Trophoblast cell (in vitro differentiated cells and primary cell): ENCODE results near the gene NKX2-1.
A peak's percentile ranks its signal among the peaks of the same experiment; 100 is the strongest.

Experiments
- DNase-seq, 2 donors: peaks; one replicate each; pipeline ENCODE4 v3.0.0-alpha.2; 2016
- H2AFZ ChIP-seq: 2 replicates; pipeline ENCODE4 v1.6.1; 2013; ENCODE audit warnings: low read length, moderate library complexity, mild to moderate bottlenecking; ENCODE audit not compliant: insufficient read depth, poor library complexity
- H2AK5ac ChIP-seq: 2 replicates; pipeline ENCODE4 v1.6.1; 2013; ENCODE audit warnings: mild to moderate bottlenecking, low read length
- H2BK120ac ChIP-seq: 2 replicates; pipeline ENCODE4 v1.6.1; 2013; ENCODE audit warnings: low read length, mild to moderate bottlenecking, moderate library complexity; ENCODE audit not compliant: insufficient read depth, poor library complexity
- H2BK12ac ChIP-seq: 2 replicates; pipeline ENCODE4 v1.6.1; 2013; ENCODE audit warnings: mild to moderate bottlenecking, low read length, moderate library complexity
- H2BK5ac ChIP-seq: 2 replicates; pipeline ENCODE4 v1.6.1; 2013; ENCODE audit warnings: low read length, low read depth, moderate library complexity, mild to moderate bottlenecking; ENCODE audit not compliant: poor library complexity
- H3K14ac ChIP-seq: 2 replicates; pipeline ENCODE4 v1.6.1; 2013; ENCODE audit warnings: mild to moderate bottlenecking, low read length
- H3K18ac ChIP-seq: 2 replicates; pipeline ENCODE4 v1.6.1; 2013; ENCODE audit warnings: mild to moderate bottlenecking, low read length
- H3K23ac ChIP-seq: 2 replicates; pipeline ENCODE4 v1.6.1; 2013; ENCODE audit warnings: low read length
- H3K27ac ChIP-seq: 2 replicates; pipeline ENCODE4 v1.5.1; 2013; ENCODE audit warnings: low read depth, mild to moderate bottlenecking, inconsistent platforms, low read length, moderate library complexity
- H3K27me3 ChIP-seq: 2 replicates; pipeline ENCODE4 v1.6.1; 2013; ENCODE audit warnings: inconsistent platforms, mild to moderate bottlenecking, low read length, moderate library complexity; ENCODE audit not compliant: insufficient read depth
- H3K36me3 ChIP-seq, 2 experiments: 1 replicate in 1 of 2; 2 replicates in 1 of 2; pipeline ENCODE4 v1.6.1; 2013; ENCODE audit warnings: low read length in 2 of 2, mild to moderate bottlenecking in 2 of 2, moderate library complexity in 1 of 2; ENCODE audit not compliant: insufficient read depth in 2 of 2, control insufficient read depth in 1 of 2
- H3K4ac ChIP-seq: 2 replicates; pipeline ENCODE4 v1.6.1; 2013; ENCODE audit warnings: low read depth, mild to moderate bottlenecking, low read length, moderate library complexity
- H3K4me1 ChIP-seq, 2 experiments: 1 replicate in 1 of 2; 2 replicates in 1 of 2; pipeline ENCODE4 v1.6.1; 2013; ENCODE audit warnings: low read length in 2 of 2, mild to moderate bottlenecking in 2 of 2, moderate library complexity in 1 of 2; ENCODE audit not compliant: insufficient read depth in 2 of 2, control insufficient read depth in 1 of 2
- H3K4me2 ChIP-seq: 2 replicates; pipeline ENCODE4 v1.6.1; 2013; ENCODE audit warnings: inconsistent platforms, mild to moderate bottlenecking, low read length, moderate library complexity
- H3K4me3 ChIP-seq: 2 replicates; pipeline ENCODE4 v1.5.1; 2013; ENCODE audit warnings: mild to moderate bottlenecking, low read depth, low read length, inconsistent platforms
- H3K79me1 ChIP-seq: one replicate; pipeline ENCODE4 v1.6.1; 2013; ENCODE audit warnings: low read length
- H3K79me2 ChIP-seq: 2 replicates; pipeline ENCODE4 v1.6.1; 2013; ENCODE audit warnings: low read length, mild to moderate bottlenecking; ENCODE audit not compliant: control insufficient read depth, insufficient read depth, poor library complexity
- H3K9ac ChIP-seq: 2 replicates; pipeline ENCODE4 v1.6.1; 2013; ENCODE audit warnings: mild to moderate bottlenecking, low read length
- H3K9me3 ChIP-seq: 2 replicates; pipeline ENCODE4 v1.6.1; 2013; ENCODE audit warnings: low read depth, mild to moderate bottlenecking, control low read depth, inconsistent platforms, low read length; ENCODE audit not compliant: insufficient read depth
- H4K12ac ChIP-seq: 2 replicates; pipeline ENCODE4 v1.6.1; 2013; ENCODE audit warnings: low read depth, mild to moderate bottlenecking, low read length, moderate library complexity
- H4K8ac ChIP-seq: 2 replicates; pipeline ENCODE4 v1.6.1; 2013; ENCODE audit warnings: low read depth, mild to moderate bottlenecking, low read length, moderate library complexity
- H4K91ac ChIP-seq: one replicate; pipeline ENCODE4 v1.6.1; 2013; ENCODE audit warnings: low read depth, mild to moderate bottlenecking, low read length, moderate library complexity
- WGBS: extraction: QIAGEN DNeasy Blood & Tissue Kit; methylation state at CpG from one replicate; pipeline ENCODE4 v1.1.7; 2013; ENCODE audit warnings: missing lambda C conversion rate; ENCODE audit not compliant: insufficient read length, insufficient coverage; ENCODE audit errors: extremely low coverage; 5-methylcytosine and 5-hydroxymethylcytosine counted together

NKX2-1 gene

GRCh38 chr14:36505892-36506731, 13.9 kb downstream of the NKX2-1 start:
- Histone ChIP-seq H3K4ac (no peak overlapping the region), H3K18ac (no peak overlapping the region), H3K27ac (no peak overlapping the region), H3K79me1 (no peaks in the 10 kb centered on the region), H3K36me3 (no peaks in the 10 kb centered on the region), H2BK120ac (no peak overlapping the region), H3K9ac (no peak overlapping the region), H4K91ac (no peak overlapping the region), H3K4me1 (no peaks in the 10 kb centered on the region), H2BK12ac (no peak overlapping the region), H2BK5ac (no peak overlapping the region), H3K79me2 (no peaks in the 10 kb centered on the region), H3K14ac (no peak overlapping the region), H3K4me2 (no peak overlapping the region), H3K4me3 (no peak overlapping the region), H3K23ac (no peak overlapping the region), H3K9me3 (peaks cover 2% of the 10 kb centered on the region), H3K27me3 (peaks cover 76% of the 10 kb centered on the region), H2AFZ (no peak overlapping the region), H4K12ac (no peak overlapping the region), H4K8ac (no peak overlapping the region), H2AK5ac (no peak overlapping the region)
- no peak for DNase-seq
- no CpG with 5 or more reads among the region's 35 CpGs for WGBS

DNA sequence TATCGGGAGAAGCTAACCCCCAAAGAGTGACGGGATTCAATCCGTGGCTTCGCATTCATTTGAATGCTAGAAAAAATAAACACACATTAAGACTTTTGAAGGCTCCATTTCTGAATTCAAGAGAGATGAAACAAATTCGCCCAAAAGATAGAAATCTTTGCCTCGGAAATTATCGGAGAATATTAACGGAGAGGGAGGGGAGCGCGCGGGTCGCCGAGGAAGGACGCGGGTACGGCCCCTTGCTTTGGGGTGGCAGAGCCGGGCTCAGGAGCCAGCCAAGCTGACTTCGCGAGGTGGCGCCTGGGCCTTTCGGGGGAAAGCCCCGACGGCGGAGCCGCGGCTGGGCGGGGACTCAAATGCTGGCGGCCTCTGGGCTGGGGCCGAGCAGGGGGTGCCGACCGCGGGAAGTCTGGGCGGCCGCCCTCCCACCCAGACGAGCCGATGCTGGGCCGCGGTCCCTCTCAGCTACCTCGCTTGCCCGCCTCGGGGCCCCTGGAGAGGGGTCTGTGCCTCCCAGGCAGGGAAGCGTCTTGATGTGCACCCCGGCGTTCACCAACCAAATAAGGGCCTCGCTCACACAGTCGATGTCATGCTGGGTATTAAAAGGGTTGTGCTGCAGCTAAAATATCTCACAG, 14.7 kb downstream of the NKX2-1 start:
- no CpG with 5 or more reads among the region's 46 CpGs for WGBS
- H4K8ac ChIP-seq: no peak overlapping the region
- H3K4ac ChIP-seq: no peak overlapping the region
- no peak overlapping the region for H3K4me3 ChIP-seq
- H4K12ac ChIP-seq: no peak overlapping the region
- no peak overlapping the region for H3K9ac ChIP-seq
- H2BK120ac ChIP-seq: no peak overlapping the region
- H2AK5ac ChIP-seq: no peak overlapping the region
- no peaks in the 10 kb centered on the region for H3K79me1 ChIP-seq
- no peak overlapping the region for H3K27ac ChIP-seq
- no peak overlapping the region for H3K14ac ChIP-seq
- no peak overlapping the region for H3K23ac ChIP-seq
- no peak overlapping the region for H2AFZ ChIP-seq
- peaks cover 69% of the 10 kb centered on the region for H3K27me3 ChIP-seq
- no peak overlapping the region for H3K4me2 ChIP-seq
- no peak for DNase-seq
- no peak overlapping the region for H4K91ac ChIP-seq
- no peak overlapping the region for H2BK12ac ChIP-seq
- H3K36me3 ChIP-seq: no peaks in the 10 kb centered on the region
- H2BK5ac ChIP-seq: no peak overlapping the region
- H3K79me2 ChIP-seq: no peaks in the 10 kb centered on the region
- no peak overlapping the region for H3K18ac ChIP-seq
- peaks cover 2% of the 10 kb centered on the region for H3K9me3 ChIP-seq
- no peaks in the 10 kb centered on the region for H3K4me1 ChIP-seq

DNA sequence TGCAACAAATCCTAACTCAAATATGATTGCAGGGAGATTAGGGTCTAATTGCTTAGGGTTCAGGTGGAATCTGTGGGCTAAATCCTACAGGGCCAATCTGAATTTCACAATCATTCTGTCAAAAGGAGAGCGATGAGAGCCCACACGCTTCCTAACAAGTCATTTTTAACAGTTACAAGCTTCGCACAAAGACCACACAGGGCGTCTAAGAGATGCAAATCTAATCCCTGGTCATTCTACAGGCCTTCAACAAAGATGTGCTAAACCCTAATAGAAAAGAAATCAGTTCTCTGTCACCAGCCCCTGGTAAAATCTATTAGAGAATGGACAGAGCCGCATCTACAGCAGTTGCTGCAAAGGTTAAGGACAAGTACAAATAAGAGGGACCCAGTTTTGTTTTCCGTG, 15.3 kb downstream of the NKX2-1 start:
- Histone ChIP-seq H4K8ac (no peak overlapping the region), H3K4ac (no peak overlapping the region), H3K14ac (no peak overlapping the region), H3K27ac (no peak overlapping the region), H3K36me3 (no peaks in the 10 kb centered on the region), H2BK120ac (no peak overlapping the region), H3K23ac (no peak overlapping the region), H3K9ac (no peak overlapping the region), H4K12ac (no peak overlapping the region), H3K27me3 (peaks cover 64% of the 10 kb centered on the region), H2AFZ (no peak overlapping the region), H3K79me1 (no peaks in the 10 kb centered on the region), H3K18ac (no peak overlapping the region), H2AK5ac (no peak overlapping the region), H3K4me2 (no peak overlapping the region), H3K4me3 (no peak overlapping the region), H3K79me2 (no peaks in the 10 kb centered on the region), H3K9me3 (peaks cover 2% of the 10 kb centered on the region), H3K4me1 (no peaks in the 10 kb centered on the region), H2BK12ac (no peak overlapping the region), H2BK5ac (no peak overlapping the region), H4K91ac (no peak overlapping the region)
- WGBS: no CpG with 5 or more reads among the region's 6 CpGs
- no peak for DNase-seq

DNA sequence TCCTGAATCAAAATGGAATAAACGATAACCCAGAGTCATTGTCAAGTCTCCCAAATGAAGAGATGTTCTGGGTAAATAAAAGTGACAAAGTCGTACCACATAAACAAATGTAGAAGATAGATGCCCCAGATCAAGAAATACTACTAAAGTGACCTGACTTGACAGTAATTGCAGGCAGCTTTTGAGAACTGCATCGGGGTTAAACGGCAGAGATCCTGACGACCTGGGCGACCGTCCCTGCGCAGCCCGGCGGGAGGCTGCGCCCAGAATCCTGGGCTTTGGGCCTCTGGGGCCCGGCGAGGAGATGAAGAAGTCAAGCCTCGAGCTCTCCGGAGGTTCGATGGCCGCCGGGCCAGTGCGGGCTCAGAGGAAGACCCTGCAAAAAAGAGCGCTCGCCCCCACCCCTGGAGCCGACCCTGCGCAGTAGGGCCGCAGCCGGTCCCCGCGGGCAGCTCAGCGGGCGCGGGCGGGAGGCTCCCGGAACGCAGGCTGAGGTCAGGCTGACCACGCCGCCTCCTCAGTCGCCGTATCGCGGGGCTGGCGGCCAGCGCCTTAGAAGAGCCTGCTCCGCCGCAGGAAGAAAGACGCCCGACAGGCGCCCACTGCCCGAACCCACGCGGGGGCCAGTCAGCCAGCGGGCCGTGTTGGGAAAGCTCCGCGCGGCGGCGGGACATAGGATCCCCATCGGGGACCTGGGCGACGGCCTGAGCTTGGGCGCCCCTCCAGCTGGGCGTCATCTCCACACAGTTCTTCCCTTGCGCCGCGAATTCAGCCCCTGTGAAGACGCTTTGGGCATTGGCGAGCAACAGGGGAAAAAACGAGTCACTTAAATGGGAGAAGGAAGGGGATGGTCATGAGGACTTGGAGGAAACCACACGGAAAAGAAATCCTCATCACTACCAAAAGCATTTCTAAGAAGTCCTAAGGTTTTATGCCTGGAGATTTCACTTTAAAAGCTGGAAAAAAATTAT, 16.0 kb downstream of the NKX2-1 start:
- Histone ChIP-seq H3K4me3 (no peak overlapping the region), H3K27me3 (peaks cover 57% of the 10 kb centered on the region), H3K27ac (no peak overlapping the region), H3K79me2 (no peaks in the 10 kb centered on the region), H3K36me3 (no peaks in the 10 kb centered on the region), H3K9me3 (no peaks in the 10 kb centered on the region), H2BK12ac (no peak overlapping the region), H3K23ac (no peak overlapping the region), H4K91ac (no peak overlapping the region), H4K8ac (no peak overlapping the region), H3K4me2 (peak overlapping the region; percentile 51), H3K4me1 (no peaks in the 10 kb centered on the region), H3K79me1 (no peaks in the 10 kb centered on the region), H3K9ac (no peak overlapping the region), H3K4ac (no peak overlapping the region), H3K18ac (no peak overlapping the region), H2BK5ac (no peak overlapping the region), H3K14ac (no peak overlapping the region), H2AFZ (no peak overlapping the region), H2BK120ac (no peak overlapping the region), H4K12ac (no peak overlapping the region), H2AK5ac (no peak overlapping the region)
- WGBS: no CpG with 5 or more reads among the region's 68 CpGs
- DNase-seq: no peak
